ENCODE results near the gene SNTG2. TPM values are rescaled to one million over a fixed set of nuclear protein-coding genes. Genes with fewer than 3 reads are reported as not detected.

Gene SNTG2
- total RNA-seq, 6 experiments from 2014 or later = not detected

DNA sequence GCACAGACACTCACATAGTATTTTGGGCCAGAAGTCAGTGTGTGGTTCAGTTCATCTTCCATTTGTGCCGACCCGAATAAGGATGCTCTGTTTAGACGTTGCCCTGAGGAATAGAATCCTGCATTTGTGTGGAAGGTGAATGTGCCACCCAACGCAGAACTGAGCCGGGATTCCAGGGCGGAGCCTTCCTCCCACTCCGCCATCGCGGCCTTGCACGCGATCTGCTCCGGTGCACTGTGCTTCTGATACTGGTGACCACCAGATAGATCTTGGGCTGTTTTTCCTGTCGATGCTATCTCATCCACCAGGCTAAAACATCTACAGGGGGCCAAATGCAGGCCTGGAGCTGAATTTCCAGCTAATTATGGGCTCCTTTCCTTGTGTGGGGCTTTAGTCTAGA lies 29.6 kb upstream of the SNTG2 start:
- no peak for DNase-seq

DNA sequence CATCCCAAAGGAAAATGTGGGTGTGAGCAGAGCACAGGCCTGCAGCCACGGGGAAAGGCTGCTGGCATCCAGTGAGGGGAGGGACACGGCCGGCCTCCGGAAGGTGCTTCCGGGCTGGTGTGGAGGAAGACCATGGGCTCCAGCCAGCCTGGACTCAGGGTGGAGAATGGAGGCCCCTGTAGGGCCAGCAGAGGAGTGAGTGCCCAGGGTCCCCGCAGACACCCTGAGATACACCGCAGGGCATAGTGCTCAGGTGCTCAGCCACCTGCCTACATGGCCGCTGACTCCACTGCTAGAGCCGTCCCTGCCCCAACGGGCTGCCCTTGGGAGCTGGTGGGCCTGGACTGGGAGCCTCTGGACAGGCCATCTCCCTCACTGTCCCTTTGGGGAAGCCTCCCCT lies 28.5 kb upstream of the SNTG2 start:
- DNase-seq (no peak), ATAC-seq (peak in 2 of 4 donors; percentile 26 to 43)
- WGBS (ENCODE audit: insufficient coverage, low coverage, low lambda C conversion rate, missing lambda C conversion rate) = 83% methylated on average over 1 of the region's 10 CpGs
- TF ChIP-seq, protein P1, sequence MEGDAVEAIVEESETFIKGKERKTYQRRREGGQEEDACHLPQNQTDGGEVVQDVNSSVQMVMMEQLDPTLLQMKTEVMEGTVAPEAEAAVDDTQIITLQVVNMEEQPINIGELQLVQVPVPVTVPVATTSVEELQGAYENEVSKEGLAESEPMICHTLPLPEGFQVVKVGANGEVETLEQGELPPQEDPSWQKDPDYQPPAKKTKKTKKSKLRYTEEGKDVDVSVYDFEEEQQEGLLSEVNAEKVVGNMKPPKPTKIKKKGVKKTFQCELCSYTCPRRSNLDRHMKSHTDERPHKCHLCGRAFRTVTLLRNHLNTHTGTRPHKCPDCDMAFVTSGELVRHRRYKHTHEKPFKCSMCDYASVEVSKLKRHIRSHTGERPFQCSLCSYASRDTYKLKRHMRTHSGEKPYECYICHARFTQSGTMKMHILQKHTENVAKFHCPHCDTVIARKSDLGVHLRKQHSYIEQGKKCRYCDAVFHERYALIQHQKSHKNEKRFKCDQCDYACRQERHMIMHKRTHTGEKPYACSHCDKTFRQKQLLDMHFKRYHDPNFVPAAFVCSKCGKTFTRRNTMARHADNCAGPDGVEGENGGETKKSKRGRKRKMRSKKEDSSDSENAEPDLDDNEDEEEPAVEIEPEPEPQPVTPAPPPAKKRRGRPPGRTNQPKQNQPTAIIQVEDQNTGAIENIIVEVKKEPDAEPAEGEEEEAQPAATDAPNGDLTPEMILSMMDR (IDR thresholded peaks at IDR 0.05) = no peak
- no peak for TF ChIP-seq POLR2A (IDR thresholded peaks at IDR 0.05)
- H3K4me1 ChIP-seq = no peaks in the 10 kb centered on the region
- H3K36me3 ChIP-seq = no peaks in the 10 kb centered on the region
- no peak overlapping the region for H3K27ac ChIP-seq
- intact Hi-C loops (cut with DNase I) = no loop called here
- H3K27me3 ChIP-seq = no peaks in the 10 kb centered on the region
- H3K9me3 ChIP-seq = no peaks in the 10 kb centered on the region
- H3K4me3 ChIP-seq = no peak overlapping the region

More for the DNA sequence above, 29.6 kb upstream of the SNTG2 start:
- Histone ChIP-seq H3K27ac (no peak overlapping the region), H3K27me3 (no peaks in the 10 kb centered on the region), H3K9me3 (no peaks in the 10 kb centered on the region), H3K4me1 (no peaks in the 10 kb centered on the region), H3K4me3 (no peak overlapping the region), H3K36me3 (no peaks in the 10 kb centered on the region)
- WGBS (ENCODE audit: insufficient coverage, low coverage, low lambda C conversion rate, missing lambda C conversion rate) = 79% methylated on average over 7 of the region's 13 CpGs
- TF ChIP-seq POLR2A (IDR thresholded peaks at IDR 0.05) = no peak
- TF ChIP-seq, protein P1 (IDR thresholded peaks at IDR 0.05) = no peak
- intact Hi-C loops (cut with DNase I) = no loop called here
- no peak for ATAC-seq

DNA sequence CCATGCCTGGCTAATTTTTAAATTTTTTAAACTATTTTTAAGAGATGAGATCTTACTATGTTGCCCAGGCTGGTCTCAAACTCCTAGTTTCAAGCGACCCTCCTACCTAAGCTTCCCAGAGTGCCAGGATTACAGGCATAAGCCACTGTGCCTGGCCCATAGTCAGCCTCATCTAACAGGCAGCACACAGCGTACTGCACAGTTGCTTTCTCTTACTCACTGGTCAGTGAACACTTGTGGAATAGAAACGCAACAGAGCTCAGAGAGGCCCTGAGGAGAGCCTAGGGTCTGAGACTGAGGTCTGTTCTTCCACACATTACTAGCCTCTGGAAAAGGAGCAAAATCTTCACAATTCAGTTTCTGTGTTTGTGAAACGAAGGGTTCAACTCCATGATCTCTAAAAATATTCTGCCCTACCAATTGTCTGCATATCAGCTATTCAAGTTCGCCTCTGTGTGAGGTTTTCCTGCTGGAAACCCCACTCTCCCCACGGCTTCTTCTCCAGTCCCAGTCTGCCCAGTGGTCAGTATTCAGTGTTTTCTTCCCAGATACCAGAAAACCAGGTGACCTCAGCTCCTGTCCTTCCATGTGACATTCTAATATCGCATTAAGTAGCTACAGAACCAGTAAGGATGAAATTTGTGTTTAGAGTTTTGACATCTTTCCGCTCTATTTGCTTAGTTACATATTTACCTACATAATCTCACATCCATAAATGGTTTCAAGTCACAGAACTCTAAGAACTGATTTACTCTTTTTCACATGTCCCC lies 26.6 kb upstream of the SNTG2 start:
- Histone ChIP-seq H3K4me3 (no peak overlapping the region), H3K27me3 (no peaks in the 10 kb centered on the region), H3K4me1 (no peaks in the 10 kb centered on the region), H3K27ac (no peak overlapping the region), H3K36me3 (no peaks in the 10 kb centered on the region), H3K9me3 (no peaks in the 10 kb centered on the region)
- intact Hi-C loops (cut with DNase I) = no loop called here
- DNase-seq (no peak), ATAC-seq (no peak)
- 46% methylated on average over 8 of the region's 8 CpGs for WGBS (ENCODE audit: insufficient coverage, low coverage, low lambda C conversion rate, missing lambda C conversion rate)
- TF ChIP-seq, protein P1 (IDR thresholded peaks at IDR 0.05) = no peak
- no peak for TF ChIP-seq POLR2A (IDR thresholded peaks at IDR 0.05)

DNA sequence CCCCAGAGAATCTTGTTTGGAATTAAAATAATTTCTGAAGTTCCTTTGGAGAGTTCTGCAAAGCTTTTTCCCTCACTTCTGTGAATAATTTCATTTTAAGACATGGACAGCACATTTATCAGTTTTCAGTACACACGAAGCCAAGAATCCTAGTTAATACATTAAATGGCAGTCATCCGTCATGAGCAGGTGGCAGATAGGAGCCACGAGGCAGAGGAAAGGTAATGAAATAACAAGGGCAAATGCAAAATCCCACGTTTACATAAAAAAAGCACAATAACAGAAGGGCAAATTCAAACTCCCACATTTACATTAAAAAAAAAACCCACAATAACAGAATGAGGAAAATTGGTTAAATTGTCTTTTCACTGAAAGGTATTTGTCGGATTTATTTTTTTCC lies 25.9 kb upstream of the SNTG2 start:
- intact Hi-C loops (cut with DNase I) = no loop called here
- 43% methylated on average over 5 of the region's 5 CpGs for WGBS (ENCODE audit: insufficient coverage, low coverage, low lambda C conversion rate, missing lambda C conversion rate)
- no peaks in the 10 kb centered on the region for H3K4me1 ChIP-seq
- no peaks in the 10 kb centered on the region for H3K27me3 ChIP-seq
- no peak overlapping the region for H3K27ac ChIP-seq
- no peak for DNase-seq
- H3K4me3 ChIP-seq = no peak overlapping the region
- H3K36me3 ChIP-seq = no peaks in the 10 kb centered on the region
- ATAC-seq = no peak
- no peaks in the 10 kb centered on the region for H3K9me3 ChIP-seq
- no peak for TF ChIP-seq POLR2A (IDR thresholded peaks at IDR 0.05)
- TF ChIP-seq, protein P1 (IDR thresholded peaks at IDR 0.05) = no peak
